ENCODE measurements around the gene SMIM27. TPM values are rescaled to one million over a fixed set of nuclear protein-coding genes. Genes with fewer than 3 reads are reported as not detected.
"Not testable (repeated sequence)": the region's sequence is repeated elsewhere in the genome, so short reads cannot be mapped to it uniquely, and the experiment has no call there.

SMIM27 gene
- total RNA-seq, 1 experiment from 2014 or later = 8.1 TPM

DNA sequence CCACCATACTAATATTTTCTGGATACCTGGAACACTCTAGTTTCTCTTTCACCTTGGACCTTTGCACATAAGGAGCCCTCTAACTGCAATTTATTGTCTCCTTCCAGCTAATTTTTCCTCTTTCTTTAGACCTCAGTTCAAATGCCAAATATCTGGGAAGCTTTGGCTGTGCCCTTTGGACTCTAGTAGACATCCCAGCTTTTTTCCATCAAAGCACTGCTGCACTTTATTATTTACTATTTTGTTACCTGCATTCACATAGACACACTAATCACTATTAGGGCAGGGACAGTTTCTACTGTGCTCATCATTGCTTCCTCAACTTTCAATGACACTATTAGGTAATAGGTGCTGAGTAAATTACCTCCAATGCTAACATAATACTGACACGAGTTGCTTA is 28.2 kb upstream of the SMIM27 start:
- intact Hi-C loops (cut with micrococcal nuclease) = no loop called here
- Histone ChIP-seq H3K4me1 (ENCODE audit: control insufficient read depth in 1 of 2, insufficient read depth in 2 of 2, low read length in 2 of 2) (peaks cover 11 to 25% of the 10 kb centered on the region in 2 experiments; a peak in 3 of 4 replicates), H3K9me2 (ENCODE audit: insufficient read depth) (no peaks in the 10 kb centered on the region), H3K79me2 (ENCODE audit: insufficient read depth, low read length) (peaks cover 24% of the 10 kb centered on the region), H3K4me2 (ENCODE audit: low read length) (no peak overlapping the region), H3K9ac (ENCODE audit: low read length) (no peak overlapping the region), H3K27me3 (ENCODE audit: insufficient read depth, low read length) (no peaks in the 10 kb centered on the region), H3K4me3 (replicated peaks in 1 of 2; ENCODE audit: low read depth in 1 of 2, low read length in 2 of 2) (no peak overlapping the region), H4K20me1 (ENCODE audit: insufficient read depth) (no peaks in the 10 kb centered on the region), H3K27ac (ENCODE audit: low read depth, low read length) (no peak overlapping the region), H3K9me3 (ENCODE audit: control insufficient read depth in 1 of 2, insufficient read depth in 1 of 2, low read depth in 1 of 2, low read length in 2 of 2) (peaks cover 0 to 3% of the 10 kb centered on the region in 2 experiments; a peak in 1 of 4 replicates), H3K36me3 (ENCODE audit: control insufficient read depth in 1 of 2, insufficient read depth in 2 of 2, low read length in 2 of 2) (no peaks in the 10 kb centered on the region), H2AFZ (ENCODE audit: low read depth, low read length, poor library complexity, severe bottlenecking) (no peak overlapping the region)
- ChIA-PET RAD21 (ENCODE audit: low non-redundant PET in 1 of 2, low total read pairs in 2 of 2, uncharacterized antibody in 2 of 2, unreplicated experiment in 2 of 2) (no interaction called here), POLR2A (no interaction called here), CTCF (no interaction called here)
- no TSS peak for BruUV-seq (replicated peaks)
- DNase-seq (ENCODE audit: low read depth, low spot score) (no peak), ATAC-seq (no peak)
- TF ChIP-seq ELF1 (IDR thresholded peaks at IDR 0.05; ENCODE audit: borderline replicate concordance, low read depth) (no peak), TCF7L2 (IDR thresholded peaks at IDR 0.05; ENCODE audit: borderline replicate concordance, extremely low read depth, insufficient read depth, insufficient read length) (no peak), YY1 (IDR thresholded peaks at IDR 0.05; ENCODE audit: extremely low read depth, insufficient replicate concordance, low read depth, low read length) (no peak), ZNF274 (IDR thresholded peaks at IDR 0.05; ENCODE audit: low read depth, low read length) (no peak)
- TF ChIP-seq, protein P1, sequence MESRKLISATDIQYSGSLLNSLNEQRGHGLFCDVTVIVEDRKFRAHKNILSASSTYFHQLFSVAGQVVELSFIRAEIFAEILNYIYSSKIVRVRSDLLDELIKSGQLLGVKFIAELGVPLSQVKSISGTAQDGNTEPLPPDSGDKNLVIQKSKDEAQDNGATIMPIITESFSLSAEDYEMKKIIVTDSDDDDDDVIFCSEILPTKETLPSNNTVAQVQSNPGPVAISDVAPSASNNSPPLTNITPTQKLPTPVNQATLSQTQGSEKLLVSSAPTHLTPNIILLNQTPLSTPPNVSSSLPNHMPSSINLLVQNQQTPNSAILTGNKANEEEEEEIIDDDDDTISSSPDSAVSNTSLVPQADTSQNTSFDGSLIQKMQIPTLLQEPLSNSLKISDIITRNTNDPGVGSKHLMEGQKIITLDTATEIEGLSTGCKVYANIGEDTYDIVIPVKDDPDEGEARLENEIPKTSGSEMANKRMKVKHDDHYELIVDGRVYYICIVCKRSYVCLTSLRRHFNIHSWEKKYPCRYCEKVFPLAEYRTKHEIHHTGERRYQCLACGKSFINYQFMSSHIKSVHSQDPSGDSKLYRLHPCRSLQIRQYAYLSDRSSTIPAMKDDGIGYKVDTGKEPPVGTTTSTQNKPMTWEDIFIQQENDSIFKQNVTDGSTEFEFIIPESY (IDR thresholded peaks at IDR 0.05; ENCODE audit: extremely low read depth, insufficient replicate concordance, low read length) = no peak

DNA sequence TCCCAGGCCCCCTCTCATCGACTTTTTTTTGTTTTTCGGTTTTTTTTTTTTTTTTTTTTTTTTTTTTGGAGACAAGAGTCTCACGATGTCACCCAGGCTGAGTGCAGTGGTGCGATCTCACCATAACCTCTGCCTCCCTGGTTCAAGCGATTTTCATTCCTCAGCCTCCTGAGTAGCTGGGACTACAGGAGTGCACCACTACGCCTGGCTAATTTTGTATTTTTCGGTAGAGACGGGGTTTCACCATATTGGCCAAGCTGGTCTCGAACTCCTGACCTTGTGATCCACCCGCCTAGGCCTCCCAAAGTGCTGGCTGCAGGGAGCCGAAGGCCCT is 27.6 kb upstream of the SMIM27 start:
- Histone ChIP-seq H3K4me1 (ENCODE audit: control insufficient read depth in 1 of 2, insufficient read depth in 2 of 2, low read length in 2 of 2) (peaks cover 11 to 25% of the 10 kb centered on the region in 2 experiments; a peak in 3 of 4 replicates), H3K4me3 (replicated peaks in 1 of 2; ENCODE audit: low read depth in 1 of 2, low read length in 2 of 2) (peak overlapping the region in 1 of 2 experiments; percentile 81; a peak in 3 of 4 replicates), H3K79me2 (ENCODE audit: insufficient read depth, low read length) (peaks cover 21% of the 10 kb centered on the region), H3K27ac (ENCODE audit: low read depth, low read length) (peak overlapping the region; percentile 76; the same call in 1 of the 2 replicates), H3K9ac (ENCODE audit: low read length) (peak overlapping the region; percentile 78; the same call in 1 of the 2 replicates), H3K4me2 (ENCODE audit: low read length) (peak overlapping the region; percentile 97)
- H3K9me3 ChIP-seq (ENCODE audit: control insufficient read depth in 1 of 2, insufficient read depth in 1 of 2, low read depth in 1 of 2, low read length in 2 of 2); H3K9me2 ChIP-seq (ENCODE audit: insufficient read depth); H3K36me3 ChIP-seq (ENCODE audit: control insufficient read depth in 1 of 2, insufficient read depth in 2 of 2, low read length in 2 of 2); H3K27me3 ChIP-seq (ENCODE audit: insufficient read depth, low read length); ATAC-seq; DNase-seq (ENCODE audit: low read depth, low spot score); H4K20me1 ChIP-seq (ENCODE audit: insufficient read depth); H2AFZ ChIP-seq (ENCODE audit: low read depth, low read length, poor library complexity, severe bottlenecking); intact Hi-C loops (cut with micrococcal nuclease); POLR2A ChIA-PET; RAD21 ChIA-PET (ENCODE audit: low non-redundant PET in 1 of 2, low total read pairs in 2 of 2, uncharacterized antibody in 2 of 2, unreplicated experiment in 2 of 2); BruUV-seq (replicated peaks): not testable (repeated sequence)
- CTCF ChIA-PET = interaction anchor here (3.3 kb wide), 1 partner anchor 145 kb away, joined by 62 read pairs; no protein-coding TSS in a partner anchor
